HCT116 (cell line): ENCODE results near the gene KATNAL1. TPM values are rescaled to one million over a fixed set of nuclear protein-coding genes. Genes with fewer than 3 reads are reported as not detected.

ENCODE experiments used
- ATAC-seq: fragments of 200-7000 bp; cut with Tn5 transposase; 2 replicates; pipeline ENCODE4 v1.9.1; 2020; ENCODE audit warnings: mild to moderate bottlenecking, moderate library complexity
- BruUV-seq: library from RNA; stranded (reverse); fragments of 400-500 nt; replicated peaks from 2 replicates; lab custom pipeline; 2021; lab: Mats Ljungman, UMichigan
- CTCF ChIA-PET: fragments of 300-600 bp; sonication (Branson Sonifier 250); formaldehyde crosslinking; loops from one replicate; lab custom pipeline; 2021; ENCODE audit warnings: antibody characterized with exemption; lab: Charles Lee
- POLR2A ChIA-PET: fragments of 300-600, 350-600 bp; sonication (Branson Sonifier 250); formaldehyde crosslinking; loops from one replicate; lab custom pipeline; 2021; ENCODE audit warnings: antibody characterized with exemption; lab: Charles Lee
- RAD21 ChIA-PET, 2 experiments: fragments of 300-600 bp; sonication (Branson Sonifier 250); formaldehyde crosslinking; loops; one replicate each; lab custom pipeline; 2023; ENCODE audit warnings: low total read pairs in 2 of 2; ENCODE audit not compliant: uncharacterized antibody in 2 of 2, unreplicated experiment in 2 of 2, low non-redundant PET in 1 of 2; lab: Charles Lee
- DNase-seq: peaks from one replicate; pipeline ENCODE4 v3.0.0-alpha.2; 2010; ENCODE audit warnings: low read depth, low spot score
- H2AFZ ChIP-seq: fragments of 200-600 bp; shearing (Covaris generic), sonication (generic); 2 replicates; pipeline ENCODE4 v1.6.1; 2017; ENCODE audit warnings: low read depth, mixed run types, mixed read lengths, antibody characterized with exemption, low read length; ENCODE audit not compliant: poor library complexity, severe bottlenecking
- H3K27ac ChIP-seq: 2 replicates; pipeline ENCODE4 v1.5.1; 2012; ENCODE audit warnings: low read depth, low read length
- H3K27me3 ChIP-seq: fragments of 200-600 bp; sonication (generic); 2 replicates; pipeline ENCODE4 v1.6.1; 2016; ENCODE audit warnings: mixed run types, low read length, mixed read lengths; ENCODE audit not compliant: insufficient read depth
- H3K36me3 ChIP-seq, 2 experiments: fragments of 200-500 bp in 1 of 2; fragments of 200-600 bp in 1 of 2; sonication (Bioruptor generic) in 1 of 2; sonication (generic) in 1 of 2; 2 replicates each; pipeline versions ENCODE4 v1.5.1 to v1.6.1; 2014 to 2016; ENCODE audit warnings: low read length in 2 of 2, inconsistent platforms in 1 of 2, mixed read lengths in 1 of 2, mixed run types in 1 of 2; ENCODE audit not compliant: insufficient read depth in 2 of 2, control insufficient read depth in 1 of 2
- H3K4me1 ChIP-seq, 2 experiments: fragments of 200-600 bp in 1 of 2; sonication (generic) in 1 of 2; 2 replicates each; pipeline versions ENCODE4 v1.5.1 to v1.6.1; 2012 to 2017; ENCODE audit warnings: low read length in 2 of 2, inconsistent platforms in 1 of 2, mild to moderate bottlenecking in 1 of 2, mixed read lengths in 1 of 2, mixed run types in 1 of 2, moderate library complexity in 1 of 2; ENCODE audit not compliant: insufficient read depth in 2 of 2, control insufficient read depth in 1 of 2
- H3K4me2 ChIP-seq: fragments of 200-600 bp; sonication (generic); 2 replicates; pipeline ENCODE4 v1.6.1; 2017; ENCODE audit warnings: mixed run types, low read length, mixed read lengths
- H3K4me3 ChIP-seq, 2 experiments: fragments of 200-600 bp in 1 of 2; sonication (generic) in 1 of 2; replicated peaks in 1 of 2; 2 replicates each; pipeline ENCODE4 v1.5.1; 2011 to 2016; ENCODE audit warnings: low read length in 2 of 2, control low read depth in 1 of 2, low read depth in 1 of 2, mild to moderate bottlenecking in 1 of 2, mixed read lengths in 1 of 2, mixed run types in 1 of 2
- H3K79me2 ChIP-seq: fragments of 200-600 bp; sonication (generic); 2 replicates; pipeline ENCODE4 v1.6.1; 2017; ENCODE audit warnings: mild to moderate bottlenecking, mixed run types, low read length, moderate library complexity, mixed read lengths; ENCODE audit not compliant: insufficient read depth
- H3K9ac ChIP-seq: fragments of 200-600 bp; sonication (generic); 2 replicates; pipeline ENCODE4 v1.6.1; 2016; ENCODE audit warnings: low read length, mixed read lengths
- H3K9me2 ChIP-seq: fragments of 200-600 bp; sonication (generic), shearing (Covaris generic); 2 replicates; pipeline ENCODE4 v1.6.1; 2017; ENCODE audit warnings: mixed run types, mild to moderate bottlenecking, moderate library complexity; ENCODE audit not compliant: insufficient read depth
- H3K9me3 ChIP-seq, 2 experiments: fragments of 200-500 bp in 1 of 2; fragments of 200-600 bp in 1 of 2; sonication (Bioruptor generic) in 1 of 2; sonication (generic) in 1 of 2; 2 replicates each; pipeline ENCODE4 v1.6.1; 2014 to 2017; ENCODE audit warnings: low read length in 2 of 2, mixed read lengths in 2 of 2, inconsistent platforms in 1 of 2, low read depth in 1 of 2, mild to moderate bottlenecking in 1 of 2, mixed run types in 1 of 2, moderate library complexity in 1 of 2; ENCODE audit not compliant: control insufficient read depth in 1 of 2, insufficient read depth in 1 of 2
- H4K20me1 ChIP-seq: fragments of 200-600 bp; sonication (generic), shearing (Covaris generic); 2 replicates; pipeline ENCODE4 v1.6.1; 2017; ENCODE audit warnings: mixed run types, mild to moderate bottlenecking, moderate library complexity; ENCODE audit not compliant: insufficient read depth
- CBX3 ChIP-seq: IDR thresholded peaks from 2 replicates; pipeline ENCODE4 v1.6.1; 2012; ENCODE audit warnings: low read depth
- CTCF ChIP-seq, 3 experiments: fragments of 200-600 bp in 1 of 3; sonication (generic) in 1 of 3; IDR thresholded peaks in 2 of 3; conservative IDR thresholded peaks in 1 of 3; 2 replicates each; pipeline ENCODE4 v1.5.1; 2012 to 2017; ENCODE audit warnings: low read depth in 2 of 3, low read length in 2 of 3, antibody characterized with exemption in 1 of 3, borderline replicate concordance in 1 of 3, control low read depth in 1 of 3, mild to moderate bottlenecking in 1 of 3, mixed read lengths in 1 of 3, mixed run types in 1 of 3, moderate library complexity in 1 of 3; ENCODE audit not compliant: insufficient read depth in 1 of 3
- ELF1 ChIP-seq: IDR thresholded peaks from 2 replicates; pipeline ENCODE4 v1.6.1; 2012; ENCODE audit warnings: low read depth, borderline replicate concordance
- POLR2A ChIP-seq: IDR thresholded peaks from 2 replicates; pipeline ENCODE4 v1.7.0; 2011; ENCODE audit warnings: borderline replicate concordance; ENCODE audit not compliant: insufficient read depth, insufficient read length; ENCODE audit errors: extremely low read depth
- POLR2AphosphoS5 ChIP-seq: IDR thresholded peaks from 2 replicates; pipeline ENCODE4 v1.6.1; 2011; ENCODE audit warnings: mild to moderate bottlenecking, low read depth, low read length, moderate library complexity
- intact Hi-C: fragments of 100-400 bp; cut with micrococcal nuclease; formaldehyde crosslinking; loops from 2 replicates; pipeline ENCODE4 v1.10.0; 2022
- total RNA-seq: library from RNA; stranded (reverse); gene quantifications from one replicate; pipeline ENCODE4 v1.2.1, GENCODE V29; 2021; ENCODE audit not compliant: unreplicated experiment
- TF ChIP-seq, protein P1 (sequence below): IDR thresholded peaks from 2 replicates; pipeline ENCODE4 v1.6.1; 2012; ENCODE audit warnings: low read depth
- TF ChIP-seq, protein P2 (sequence below): IDR thresholded peaks from 2 replicates; pipeline ENCODE4 v1.6.1; 2011; ENCODE audit warnings: mild to moderate bottlenecking, low read length, moderate library complexity; ENCODE audit not compliant: insufficient replicate concordance; ENCODE audit errors: extremely low read depth

The KATNAL1 gene
- total RNA-seq, 1 experiment from 2014 or later = 17.3 TPM

- TF ChIP-seq, protein P1, sequence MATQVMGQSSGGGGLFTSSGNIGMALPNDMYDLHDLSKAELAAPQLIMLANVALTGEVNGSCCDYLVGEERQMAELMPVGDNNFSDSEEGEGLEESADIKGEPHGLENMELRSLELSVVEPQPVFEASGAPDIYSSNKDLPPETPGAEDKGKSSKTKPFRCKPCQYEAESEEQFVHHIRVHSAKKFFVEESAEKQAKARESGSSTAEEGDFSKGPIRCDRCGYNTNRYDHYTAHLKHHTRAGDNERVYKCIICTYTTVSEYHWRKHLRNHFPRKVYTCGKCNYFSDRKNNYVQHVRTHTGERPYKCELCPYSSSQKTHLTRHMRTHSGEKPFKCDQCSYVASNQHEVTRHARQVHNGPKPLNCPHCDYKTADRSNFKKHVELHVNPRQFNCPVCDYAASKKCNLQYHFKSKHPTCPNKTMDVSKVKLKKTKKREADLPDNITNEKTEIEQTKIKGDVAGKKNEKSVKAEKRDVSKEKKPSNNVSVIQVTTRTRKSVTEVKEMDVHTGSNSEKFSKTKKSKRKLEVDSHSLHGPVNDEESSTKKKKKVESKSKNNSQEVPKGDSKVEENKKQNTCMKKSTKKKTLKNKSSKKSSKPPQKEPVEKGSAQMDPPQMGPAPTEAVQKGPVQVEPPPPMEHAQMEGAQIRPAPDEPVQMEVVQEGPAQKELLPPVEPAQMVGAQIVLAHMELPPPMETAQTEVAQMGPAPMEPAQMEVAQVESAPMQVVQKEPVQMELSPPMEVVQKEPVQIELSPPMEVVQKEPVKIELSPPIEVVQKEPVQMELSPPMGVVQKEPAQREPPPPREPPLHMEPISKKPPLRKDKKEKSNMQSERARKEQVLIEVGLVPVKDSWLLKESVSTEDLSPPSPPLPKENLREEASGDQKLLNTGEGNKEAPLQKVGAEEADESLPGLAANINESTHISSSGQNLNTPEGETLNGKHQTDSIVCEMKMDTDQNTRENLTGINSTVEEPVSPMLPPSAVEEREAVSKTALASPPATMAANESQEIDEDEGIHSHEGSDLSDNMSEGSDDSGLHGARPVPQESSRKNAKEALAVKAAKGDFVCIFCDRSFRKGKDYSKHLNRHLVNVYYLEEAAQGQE = no peak
- no peak for TF ChIP-seq CBX3
- TF ChIP-seq POLR2A = no peak
Measured at GRCh38 chr13:30179597-30180276, 127.6 kb downstream of the KATNAL1 start (continued).

DNA sequence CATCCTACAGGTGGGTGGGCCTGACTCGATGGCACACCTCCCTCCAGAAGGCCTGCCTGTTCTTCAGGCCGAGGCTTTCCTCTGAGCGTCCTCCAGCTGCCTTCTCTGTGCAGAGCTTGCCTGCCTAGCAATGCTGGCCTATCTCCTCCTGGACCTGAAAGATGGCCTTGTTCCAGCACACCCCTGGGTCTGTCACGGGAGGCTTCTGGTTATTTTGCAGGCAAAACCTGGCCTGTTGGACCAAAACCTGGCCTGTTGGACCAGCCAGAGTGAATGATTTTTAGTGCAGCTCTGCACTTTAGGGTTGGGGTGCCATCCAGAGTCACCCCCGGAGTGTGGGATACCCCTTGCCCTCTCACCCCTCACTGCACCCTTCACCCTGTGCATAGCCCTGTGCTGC is 128.4 kb downstream of the KATNAL1 start:
- TF ChIP-seq CTCF (IDR thresholded peaks at IDR 0.05 in 2 of 3, conservative IDR thresholded peaks at IDR 0.05 in 1 of 3; ENCODE audit: borderline replicate concordance in 1 of 3, insufficient read depth in 1 of 3, low read depth in 2 of 3, low read length in 2 of 3) = no peak
- no peak for TF ChIP-seq POLR2A
- no peak for TF ChIP-seq POLR2AphosphoS5
- TF ChIP-seq, protein P2, sequence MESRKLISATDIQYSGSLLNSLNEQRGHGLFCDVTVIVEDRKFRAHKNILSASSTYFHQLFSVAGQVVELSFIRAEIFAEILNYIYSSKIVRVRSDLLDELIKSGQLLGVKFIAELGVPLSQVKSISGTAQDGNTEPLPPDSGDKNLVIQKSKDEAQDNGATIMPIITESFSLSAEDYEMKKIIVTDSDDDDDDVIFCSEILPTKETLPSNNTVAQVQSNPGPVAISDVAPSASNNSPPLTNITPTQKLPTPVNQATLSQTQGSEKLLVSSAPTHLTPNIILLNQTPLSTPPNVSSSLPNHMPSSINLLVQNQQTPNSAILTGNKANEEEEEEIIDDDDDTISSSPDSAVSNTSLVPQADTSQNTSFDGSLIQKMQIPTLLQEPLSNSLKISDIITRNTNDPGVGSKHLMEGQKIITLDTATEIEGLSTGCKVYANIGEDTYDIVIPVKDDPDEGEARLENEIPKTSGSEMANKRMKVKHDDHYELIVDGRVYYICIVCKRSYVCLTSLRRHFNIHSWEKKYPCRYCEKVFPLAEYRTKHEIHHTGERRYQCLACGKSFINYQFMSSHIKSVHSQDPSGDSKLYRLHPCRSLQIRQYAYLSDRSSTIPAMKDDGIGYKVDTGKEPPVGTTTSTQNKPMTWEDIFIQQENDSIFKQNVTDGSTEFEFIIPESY = no peak
- no peak for TF ChIP-seq CBX3
- no peak for TF ChIP-seq ELF1
- DNase-seq (no peak), ATAC-seq (no peak)
- H3K27ac ChIP-seq = no peak overlapping the region
- no peak overlapping the region for H3K4me2 ChIP-seq
- H3K4me3 ChIP-seq = no peak overlapping the region
- no peaks in the 10 kb centered on the region for H3K27me3 ChIP-seq
- no TSS peak for BruUV-seq
- H3K79me2 ChIP-seq = no peaks in the 10 kb centered on the region
- ChIA-PET CTCF (no interaction called here), RAD21 (no interaction called here), POLR2A (no interaction called here)
- H3K9me3 ChIP-seq = no peaks in the 10 kb centered on the region
- H4K20me1 ChIP-seq = no peaks in the 10 kb centered on the region
- no peak overlapping the region for H3K9ac ChIP-seq
- H2AFZ ChIP-seq = no peak overlapping the region
- H3K36me3 ChIP-seq = no peaks in the 10 kb centered on the region
- no peaks in the 10 kb centered on the region for H3K4me1 ChIP-seq
- no peaks in the 10 kb centered on the region for H3K9me2 ChIP-seq
- intact Hi-C loops = no loop called here
